HG02973 (cell line): ENCODE results near the gene RRP15.

ENCODE experiments used
- ATAC-seq: cut with Tn5 transposase; IDR thresholded peaks from one replicate; pipeline ENCODE4 v1.9.1; 2021; ENCODE audit warnings: moderate library complexity; ENCODE audit not compliant: unreplicated experiment

RRP15 gene

DNA sequence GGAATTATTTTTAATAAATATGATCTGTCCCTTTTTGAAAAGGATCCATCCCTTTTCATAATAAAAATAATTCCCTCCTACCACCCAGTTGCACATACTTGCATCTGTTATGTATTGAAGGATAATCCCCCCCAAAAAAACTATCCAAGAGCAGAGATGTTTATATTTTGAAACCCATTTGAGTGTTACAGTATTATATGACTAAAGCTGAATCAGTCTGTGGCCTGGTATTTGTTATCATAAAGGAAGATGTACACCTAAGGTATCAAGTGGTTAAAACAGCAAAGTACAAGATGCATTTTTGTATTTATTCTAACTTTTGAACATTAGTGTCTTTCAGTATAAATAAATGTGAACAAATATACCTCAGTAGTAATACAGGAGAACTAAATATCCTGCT is 47.3 kb downstream of the RRP15 start:
- no peak for ATAC-seq

DNA sequence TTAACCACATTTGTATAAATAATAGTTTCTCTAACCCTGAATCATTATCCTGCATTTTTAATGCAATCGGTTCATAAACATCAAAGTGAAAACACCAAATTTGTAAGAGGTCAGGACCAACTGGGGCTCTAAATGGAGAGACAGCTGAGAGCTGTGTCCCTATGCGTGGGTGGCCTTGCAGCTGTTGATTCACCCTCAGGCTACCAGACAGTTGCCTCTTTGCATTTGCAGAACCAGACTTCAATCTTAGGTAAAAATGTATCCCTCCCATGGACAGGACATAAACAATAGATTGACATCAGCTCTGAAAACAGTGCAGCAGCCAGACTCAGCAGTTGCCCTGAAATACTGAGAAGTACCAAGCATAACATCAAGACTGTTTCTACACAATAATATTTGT is 51.2 kb downstream of the RRP15 start:
- ATAC-seq: no peak

DNA sequence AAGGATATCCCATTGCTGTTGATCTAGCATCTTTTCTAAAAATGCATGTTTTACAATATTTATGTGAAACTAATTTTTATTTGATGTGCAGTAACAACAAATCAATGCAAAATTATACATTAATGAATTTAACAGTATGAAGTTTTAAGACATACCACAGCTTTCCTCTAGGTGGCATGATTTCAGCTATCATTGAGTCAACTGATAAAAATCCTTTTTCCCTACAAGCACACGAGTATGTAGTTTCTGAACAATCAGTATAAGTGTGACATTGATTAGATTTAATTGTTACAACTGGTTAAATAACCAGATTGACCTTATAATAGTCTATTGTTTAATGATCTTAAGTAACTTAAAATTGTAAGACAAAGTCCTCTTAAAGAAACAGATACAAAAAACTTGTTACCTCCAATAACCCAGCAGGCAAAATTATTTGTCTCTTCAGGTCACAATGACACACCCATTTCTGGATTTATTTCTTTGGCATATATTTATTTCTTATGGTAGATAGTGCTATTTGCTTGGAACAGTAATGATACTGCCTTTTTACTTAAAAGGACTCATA is 54.3 kb downstream of the RRP15 start:
- peak; percentile 56 for ATAC-seq

DNA sequence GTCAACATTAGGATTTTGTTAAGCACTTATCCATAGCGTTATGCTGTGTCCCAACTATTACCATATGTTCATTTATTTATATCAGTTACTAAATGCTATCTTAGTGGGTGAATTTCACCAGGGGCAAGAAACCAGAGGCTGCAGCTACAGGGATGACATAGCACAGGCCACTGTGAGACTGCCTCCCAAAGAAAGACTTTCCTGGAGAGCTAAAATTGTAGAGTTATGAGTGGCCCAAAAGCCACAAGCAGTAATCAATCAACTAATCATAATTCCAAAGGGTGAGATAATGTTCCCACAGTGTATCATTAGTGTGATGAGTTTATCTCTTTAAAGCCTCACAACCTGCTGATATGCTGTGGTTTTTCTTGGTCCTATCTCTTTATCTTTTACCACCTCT is 56.2 kb downstream of the RRP15 start:
- no peak for ATAC-seq

DNA sequence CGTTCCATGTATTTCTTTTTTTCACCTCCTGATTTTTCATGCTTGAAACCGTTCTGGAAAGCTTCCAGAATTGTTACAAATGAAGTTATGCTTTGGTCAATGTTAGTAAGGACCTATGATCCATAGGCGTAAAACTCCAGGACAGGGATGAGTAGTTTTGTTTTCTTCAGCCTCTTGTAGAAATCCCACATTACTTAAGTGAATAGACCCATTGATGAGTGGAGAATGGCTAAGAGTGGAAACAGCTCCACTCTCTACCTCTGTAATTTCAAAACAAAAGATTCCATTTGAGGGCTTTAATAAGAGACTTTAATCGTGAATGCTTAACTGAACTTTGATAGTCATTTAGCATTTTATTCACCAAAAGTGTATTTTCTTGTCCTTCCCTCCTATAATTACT is 57.0 kb downstream of the RRP15 start:
- ATAC-seq: no peak

DNA sequence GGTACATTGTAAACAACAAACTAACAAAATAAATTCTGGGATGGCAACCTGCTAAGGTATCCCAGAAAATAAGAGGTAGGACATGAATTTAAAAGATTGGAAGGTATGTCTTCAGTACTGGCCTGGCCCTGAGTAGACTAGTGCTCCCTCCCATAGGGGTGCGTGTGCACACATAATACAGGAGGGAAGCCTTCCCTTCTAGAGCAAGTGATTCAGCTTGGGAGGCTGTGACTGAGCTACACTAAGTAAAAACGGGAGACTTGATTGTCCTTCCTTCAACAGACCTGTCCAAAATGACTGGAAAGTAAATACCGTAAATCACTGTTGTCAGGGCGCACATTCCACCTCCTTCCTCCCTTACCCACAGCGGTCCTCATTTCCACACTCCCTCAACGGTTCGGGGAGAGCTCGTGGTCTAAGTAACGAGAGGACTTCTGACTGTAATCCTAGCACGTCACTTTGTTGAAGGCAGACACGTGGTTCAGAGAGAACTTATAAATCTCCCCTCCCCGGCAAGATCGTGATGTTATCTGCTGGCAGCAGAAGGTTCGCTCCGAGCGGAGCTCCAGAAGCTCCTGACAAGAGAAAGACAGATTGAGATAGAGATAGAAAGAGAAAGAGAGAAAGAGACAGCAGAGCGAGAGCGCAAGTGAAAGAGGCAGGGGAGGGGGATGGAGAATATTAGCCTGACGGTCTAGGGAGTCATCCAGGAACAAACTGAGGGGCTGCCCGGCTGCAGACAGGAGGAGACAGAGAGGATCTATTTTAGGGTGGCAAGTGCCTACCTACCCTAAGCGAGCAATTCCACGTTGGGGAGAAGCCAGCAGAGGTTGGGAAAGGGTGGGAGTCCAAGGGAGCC is 60.0 kb downstream of the RRP15 start, which contains the start of gene TGFB2:
TGFB2 (plus strand) TSS at position 523 of the 859 bp plus-strand sequence. CDS start 1,366 bp downstream, outside the sequence.
- ATAC-seq: peak; percentile 48

DNA sequence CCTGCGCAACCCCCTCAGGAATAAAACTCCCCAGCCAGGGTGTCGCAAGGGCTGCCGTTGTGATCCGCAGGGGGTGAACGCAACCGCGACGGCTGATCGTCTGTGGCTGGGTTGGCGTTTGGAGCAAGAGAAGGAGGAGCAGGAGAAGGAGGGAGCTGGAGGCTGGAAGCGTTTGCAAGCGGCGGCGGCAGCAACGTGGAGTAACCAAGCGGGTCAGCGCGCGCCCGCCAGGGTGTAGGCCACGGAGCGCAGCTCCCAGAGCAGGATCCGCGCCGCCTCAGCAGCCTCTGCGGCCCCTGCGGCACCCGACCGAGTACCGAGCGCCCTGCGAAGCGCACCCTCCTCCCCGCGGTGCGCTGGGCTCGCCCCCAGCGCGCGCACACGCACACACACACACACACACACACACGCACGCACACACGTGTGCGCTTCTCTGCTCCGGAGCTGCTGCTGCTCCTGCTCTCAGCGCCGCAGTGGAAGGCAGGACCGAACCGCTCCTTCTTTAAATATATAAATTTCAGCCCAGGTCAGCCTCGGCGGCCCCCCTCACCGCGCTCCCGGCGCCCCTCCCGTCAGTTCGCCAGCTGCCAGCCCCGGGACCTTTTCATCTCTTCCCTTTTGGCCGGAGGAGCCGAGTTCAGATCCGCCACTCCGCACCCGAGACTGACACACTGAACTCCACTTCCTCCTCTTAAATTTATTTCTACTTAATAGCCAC is 60.7 kb downstream of the RRP15 start:
- ATAC-seq: peak; percentile 62

DNA sequence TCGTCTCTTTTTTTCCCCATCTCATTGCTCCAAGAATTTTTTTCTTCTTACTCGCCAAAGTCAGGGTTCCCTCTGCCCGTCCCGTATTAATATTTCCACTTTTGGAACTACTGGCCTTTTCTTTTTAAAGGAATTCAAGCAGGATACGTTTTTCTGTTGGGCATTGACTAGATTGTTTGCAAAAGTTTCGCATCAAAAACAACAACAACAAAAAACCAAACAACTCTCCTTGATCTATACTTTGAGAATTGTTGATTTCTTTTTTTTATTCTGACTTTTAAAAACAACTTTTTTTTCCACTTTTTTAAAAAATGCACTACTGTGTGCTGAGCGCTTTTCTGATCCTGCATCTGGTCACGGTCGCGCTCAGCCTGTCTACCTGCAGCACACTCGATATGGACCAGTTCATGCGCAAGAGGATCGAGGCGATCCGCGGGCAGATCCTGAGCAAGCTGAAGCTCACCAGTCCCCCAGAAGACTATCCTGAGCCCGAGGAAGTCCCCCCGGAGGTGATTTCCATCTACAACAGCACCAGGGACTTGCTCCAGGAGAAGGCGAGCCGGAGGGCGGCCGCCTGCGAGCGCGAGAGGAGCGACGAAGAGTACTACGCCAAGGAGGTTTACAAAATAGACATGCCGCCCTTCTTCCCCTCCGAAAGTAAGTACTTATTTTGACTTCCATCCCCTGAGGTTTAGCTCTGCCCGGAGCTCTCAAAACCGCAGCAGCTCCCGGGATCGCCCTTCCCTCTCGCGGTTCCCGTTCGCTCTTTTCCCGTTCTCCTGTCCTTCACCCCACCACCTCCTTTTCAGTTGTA is 61.5 kb downstream of the RRP15 start:
- ATAC-seq: no peak

DNA sequence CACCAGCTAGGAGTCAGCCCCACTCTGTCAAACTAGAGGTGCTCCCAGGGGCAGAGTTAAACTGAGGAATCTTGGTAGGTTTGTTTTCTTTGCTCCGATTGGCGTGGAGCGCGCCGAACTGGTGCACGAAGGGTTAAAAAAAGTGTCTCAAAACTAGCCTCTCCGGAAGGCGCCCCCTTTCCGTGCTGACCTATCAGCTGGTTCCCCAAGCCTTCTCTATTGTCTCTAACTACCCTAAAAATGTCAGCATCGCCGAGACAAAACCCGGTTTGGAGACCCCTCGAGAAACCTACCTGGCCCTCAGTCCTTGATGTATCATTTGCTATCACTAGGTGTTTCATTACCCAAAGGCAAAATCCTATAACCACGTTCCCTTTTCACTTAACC is 62.2 kb downstream of the RRP15 start:
- ATAC-seq: no peak

DNA sequence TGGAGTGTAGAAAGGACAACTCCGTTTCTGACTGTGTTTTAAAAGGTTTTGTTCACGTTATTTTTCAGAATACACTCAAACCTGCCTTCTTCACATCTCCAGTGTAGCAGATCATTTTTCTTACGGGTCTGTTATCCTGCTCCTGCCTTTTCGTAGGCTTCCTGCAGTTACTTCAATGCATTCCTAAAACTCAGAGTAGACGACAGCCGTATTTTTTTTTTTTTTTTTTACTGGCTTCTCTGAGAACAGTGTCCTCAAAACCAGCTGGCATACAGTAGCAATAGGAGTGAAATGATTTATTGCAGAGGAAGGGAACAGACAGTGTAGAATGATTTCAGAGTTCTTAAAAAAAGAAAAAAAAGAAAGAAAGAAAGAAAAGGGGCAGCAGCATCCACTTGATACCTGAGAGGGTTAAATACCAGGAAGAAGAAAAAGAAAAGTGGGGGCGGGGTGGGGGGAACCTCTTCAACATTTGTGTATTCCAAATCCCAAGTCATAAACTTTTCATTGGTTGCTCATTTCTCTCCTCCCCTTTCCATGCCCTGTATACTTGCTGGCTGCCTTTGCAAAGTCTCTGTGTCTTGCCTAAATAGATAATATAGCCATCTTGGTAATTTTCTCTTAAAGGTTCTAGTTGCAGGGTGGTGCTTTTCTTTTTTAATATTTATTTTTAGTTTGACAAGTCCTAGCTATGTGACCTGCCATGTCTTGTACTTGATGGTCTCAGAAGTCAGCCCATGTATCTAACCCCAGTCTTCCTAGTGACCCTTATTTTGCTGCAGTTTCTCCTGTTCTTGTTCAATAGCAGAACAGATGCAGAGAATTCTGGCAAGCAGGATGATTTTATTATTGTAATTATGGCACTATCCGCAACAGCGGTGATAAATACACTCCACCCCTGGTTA is 62.9 kb downstream of the RRP15 start:
- ATAC-seq: no peak

DNA sequence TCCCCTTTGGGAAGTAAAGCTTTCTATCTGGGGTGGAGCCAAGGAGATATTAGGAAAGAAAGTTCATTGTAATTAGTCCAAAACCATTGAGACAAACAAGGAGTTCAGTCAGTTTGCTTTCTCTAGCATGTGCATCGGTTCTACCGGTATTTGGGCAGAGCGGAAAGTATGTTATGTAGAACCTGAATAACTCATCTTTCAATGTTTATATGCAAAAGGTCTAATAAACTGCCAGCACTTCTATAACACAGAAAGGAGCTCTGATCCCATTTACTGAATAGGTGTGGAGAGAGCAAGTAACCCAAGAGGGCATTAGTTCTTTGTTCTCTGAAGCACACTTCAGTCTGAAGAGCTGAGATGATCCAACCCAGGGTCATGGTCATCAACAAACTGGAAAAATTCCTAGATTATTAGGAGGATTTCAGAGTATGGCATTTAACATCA is 63.6 kb downstream of the RRP15 start:
- ATAC-seq: no peak

DNA sequence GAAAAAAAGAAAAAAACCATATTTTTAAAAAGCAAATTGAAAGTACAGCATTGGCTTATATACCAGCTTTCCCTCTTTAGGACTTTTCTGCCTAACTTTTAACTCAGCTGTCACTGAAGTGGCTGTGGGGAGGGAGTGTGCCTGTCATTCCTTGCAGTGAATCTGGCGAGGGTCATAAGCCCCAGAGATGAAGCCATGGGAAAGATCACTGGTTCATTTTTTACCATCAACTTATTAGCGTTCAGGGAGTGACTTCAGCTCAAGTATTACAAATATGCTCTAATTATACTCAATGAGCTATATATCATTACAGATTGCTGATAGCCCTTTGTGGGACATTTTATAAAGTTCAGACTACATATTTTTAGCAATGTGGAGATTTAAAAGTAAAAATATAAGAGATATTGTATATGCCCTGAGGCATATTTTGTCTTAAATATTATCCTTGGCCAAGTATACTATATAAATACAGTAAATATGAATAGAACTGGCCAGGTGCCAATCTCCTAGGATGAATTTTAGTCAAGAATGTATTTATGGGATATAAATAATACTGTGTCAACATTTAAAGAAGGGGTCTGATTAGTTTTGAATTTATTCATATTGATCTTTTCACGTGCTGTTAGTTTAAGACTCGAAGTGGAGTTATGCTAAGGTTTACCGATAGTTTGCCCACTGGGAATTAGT is 64.4 kb downstream of the RRP15 start:
- ATAC-seq: no peak

DNA sequence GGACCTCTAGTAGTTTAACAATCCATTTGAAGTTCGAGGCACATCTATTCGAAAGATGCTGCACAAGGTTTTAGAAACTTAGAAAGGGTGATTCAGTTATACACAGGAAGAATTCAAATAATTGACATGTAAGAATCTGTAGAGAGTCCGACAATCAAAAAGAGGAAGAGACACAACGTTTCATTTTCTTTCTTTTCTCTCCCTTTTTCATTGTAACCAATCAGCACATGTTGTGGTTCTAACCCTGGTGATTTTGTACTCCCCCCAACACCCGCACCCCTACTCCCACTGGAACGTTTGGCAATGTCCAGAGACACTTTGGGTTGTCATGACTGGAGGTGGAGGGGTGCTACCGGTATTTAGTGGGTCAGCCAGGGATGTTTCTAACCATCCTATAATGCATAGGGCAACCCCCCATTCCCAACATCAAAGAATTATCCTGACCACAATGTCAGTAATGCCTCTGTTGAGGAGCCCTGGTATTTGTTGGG is 65.0 kb downstream of the RRP15 start:
- ATAC-seq: no peak

DNA sequence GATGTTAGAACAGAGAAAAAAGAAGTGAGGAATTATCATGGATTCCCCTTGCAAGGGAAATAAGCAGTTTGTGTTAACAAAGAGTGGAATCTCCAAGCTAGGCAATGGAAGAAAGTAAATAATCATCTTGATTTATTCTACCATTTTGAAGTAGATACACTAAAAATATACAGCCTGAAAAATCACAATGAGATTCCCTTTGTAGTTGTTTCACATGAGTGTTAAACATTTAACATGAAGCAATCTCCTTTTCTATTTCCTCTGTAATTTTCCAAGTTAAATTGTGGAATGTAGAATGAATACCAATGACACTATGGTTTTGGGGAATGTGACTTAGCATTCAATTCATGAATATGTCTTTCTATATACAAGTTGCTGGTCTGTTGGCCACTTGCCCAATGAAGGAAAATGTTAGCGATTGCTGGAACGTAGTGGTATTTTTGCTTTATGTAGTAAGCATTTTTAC is 65.7 kb downstream of the RRP15 start:
- ATAC-seq: no peak

DNA sequence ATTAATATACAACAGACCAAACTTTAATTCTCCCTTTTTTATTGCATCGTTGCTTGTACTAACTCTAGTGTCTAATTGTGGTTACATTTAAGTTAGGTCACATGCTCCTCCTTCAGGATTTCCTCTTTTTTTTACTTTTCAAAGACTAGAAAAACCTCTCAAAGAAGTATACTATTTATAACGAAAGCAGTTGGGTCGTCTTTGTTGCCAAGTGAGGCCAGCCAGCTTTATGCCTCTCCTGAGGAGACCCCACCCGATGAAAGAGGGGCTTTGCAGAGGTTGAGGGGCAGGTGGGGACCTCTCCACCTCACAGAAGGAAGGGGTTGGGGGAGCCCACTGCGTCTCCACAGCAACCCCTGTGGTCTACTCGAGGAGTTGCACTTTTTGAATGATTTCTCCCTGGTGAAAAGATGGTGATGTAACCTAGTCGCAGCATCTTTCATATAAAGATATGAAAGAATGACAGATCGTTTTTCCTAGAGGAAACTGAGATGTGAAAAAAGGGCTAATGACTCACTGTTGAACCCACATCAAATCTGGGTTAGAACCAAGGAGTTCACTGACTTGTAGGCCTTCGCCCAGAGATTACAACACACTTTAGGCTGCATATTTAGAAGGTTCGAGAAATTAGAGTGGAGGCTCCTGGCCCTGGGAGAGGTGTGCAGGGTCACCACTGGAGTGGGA is 66.4 kb downstream of the RRP15 start:
- ATAC-seq: peak; percentile 77

DNA sequence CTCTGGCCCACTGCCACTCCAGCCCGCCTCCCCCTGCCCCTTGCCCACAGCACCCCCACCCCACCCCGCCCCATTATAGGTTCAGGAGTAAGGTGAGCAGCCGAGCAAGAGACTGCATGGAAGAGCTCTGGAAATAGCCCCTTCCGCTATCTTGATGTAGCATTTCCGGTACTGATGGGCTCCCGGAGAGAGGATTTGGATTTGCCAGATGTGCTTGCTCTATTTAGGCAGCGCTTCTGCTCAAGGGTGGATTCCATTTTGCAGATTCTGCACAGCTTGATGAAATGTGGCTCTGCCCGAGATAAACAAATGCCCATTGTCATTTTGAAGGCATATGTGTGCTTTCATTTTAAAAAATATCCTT is 67.0 kb downstream of the RRP15 start:
- ATAC-seq: no peak

DNA sequence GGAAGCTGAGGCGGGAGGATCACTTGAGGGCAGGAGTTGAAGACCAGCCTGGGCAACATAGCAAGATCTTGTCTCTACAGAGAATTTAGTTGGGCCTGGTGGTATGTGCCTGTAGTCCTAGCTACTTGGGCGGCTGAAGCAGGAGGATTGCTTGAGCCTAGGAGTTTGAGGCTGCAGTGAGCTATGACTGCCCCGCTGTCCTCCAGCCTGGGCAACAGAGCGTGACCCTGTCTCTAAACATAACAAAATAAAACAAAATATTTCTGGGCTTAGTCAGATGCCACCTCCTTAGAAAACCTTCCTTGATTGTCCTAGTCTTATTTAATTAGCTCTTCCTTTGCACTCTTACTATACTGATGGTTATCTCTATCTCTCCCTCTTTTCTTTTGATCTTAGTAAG is 68.6 kb downstream of the RRP15 start:
- no peak for ATAC-seq

DNA sequence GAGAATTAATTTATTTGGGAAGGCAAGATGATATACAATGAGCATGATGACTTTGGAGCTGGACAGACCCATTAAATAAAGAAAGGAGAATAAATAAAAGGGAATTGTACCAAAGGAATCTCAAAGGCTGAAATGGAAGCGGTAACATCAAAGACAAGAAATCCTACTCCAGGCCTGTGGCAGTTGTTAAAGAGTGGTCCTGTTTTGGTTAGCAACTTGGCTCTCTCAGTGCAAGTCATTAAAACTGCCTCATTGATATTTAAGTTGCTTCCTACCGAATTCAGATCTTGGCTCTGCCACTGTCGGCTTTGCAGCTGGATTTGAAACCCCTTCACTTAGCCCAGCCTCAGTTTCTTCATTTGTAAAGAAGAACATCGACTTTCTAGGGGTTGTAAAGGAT is 70.2 kb downstream of the RRP15 start:
- no peak for ATAC-seq
